ENCODE data around the gene BAIAP3. TPM values are rescaled to one million over a fixed set of nuclear protein-coding genes. Genes with fewer than 3 reads are reported as not detected.

Gene BAIAP3
- total and polyA plus RNA-seq, 2 donors (not counting 3 experiments of a cell fraction or from before 2014, with no cell fraction given), result 0.36 to 0.66 TPM

DNA sequence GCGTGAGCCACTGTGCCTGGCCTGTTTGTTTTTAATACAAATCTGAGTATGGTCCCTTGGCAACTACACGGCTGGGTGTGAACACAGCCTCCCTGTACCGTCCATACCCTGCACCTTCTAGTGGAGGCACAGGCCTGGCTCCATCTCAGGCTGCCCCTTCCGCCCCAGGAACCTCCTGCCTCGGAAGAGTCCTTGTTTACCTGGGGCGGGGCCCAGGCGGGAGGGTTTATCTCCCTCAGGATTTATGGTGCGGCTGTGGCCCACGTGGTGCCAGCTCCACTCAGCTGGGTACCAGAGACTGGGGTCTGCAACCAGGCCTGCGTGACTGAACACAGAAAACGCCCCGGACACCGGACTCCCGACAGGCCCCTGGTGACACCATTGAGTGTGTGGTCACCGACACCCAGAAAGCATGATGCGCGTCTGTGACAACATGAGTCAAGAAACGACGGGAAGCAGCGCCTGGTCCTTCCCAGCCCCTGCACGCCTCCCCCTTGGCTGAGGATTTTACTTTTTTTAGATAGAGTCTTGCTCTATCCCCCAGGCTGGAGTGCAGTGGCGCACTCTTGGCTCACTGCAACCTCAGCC is 62.1 kb downstream of the BAIAP3 start:
- no TSS peak for BruUV-seq (replicated peaks)
- intact Hi-C loops (cut with micrococcal nuclease), result no loop called here
- Histone ChIP-seq H3K4me1 (ENCODE audit: control insufficient read depth, extremely low read depth, insufficient read depth, low read length) (no peaks in the 10 kb centered on the region), H3K9ac (replicated peaks; ENCODE audit: extremely low read depth, insufficient read depth, low read length) (no peak overlapping the region), H3K4me3 (replicated peaks in 1 of 3; ENCODE audit: insufficient read depth in 1 of 3, low read depth in 1 of 3, low read length in 3 of 3) (no peak overlapping the region), H3K27ac (ENCODE audit: insufficient read depth, low read depth, low read length) (no peak overlapping the region), H3K9me3 (replicated peaks; ENCODE audit: control insufficient read depth, insufficient read depth, low read length) (no peaks in the 10 kb centered on the region), H2AFZ (ENCODE audit: low read depth, low read length) (no peak overlapping the region), H3K79me2 (ENCODE audit: control insufficient read depth, insufficient read depth, low read length) (no peaks in the 10 kb centered on the region), H3K4me2 (ENCODE audit: insufficient read depth, low read length) (no peak overlapping the region), H3K36me3 (ENCODE audit: control insufficient read depth in 2 of 2, extremely low read depth in 1 of 2, insufficient read depth in 2 of 2, low read length in 2 of 2) (peaks cover 0 to 27% of the 10 kb centered on the region in 2 experiments), H3K27me3 (ENCODE audit: control insufficient read depth in 2 of 2, insufficient read depth in 2 of 2, low read length in 2 of 2) (no peaks in the 10 kb centered on the region), H4K20me1 (replicated peaks; ENCODE audit: control insufficient read depth, extremely low read depth, insufficient read depth, low read length) (no peaks in the 10 kb centered on the region), H3K9me1 (replicated peaks; ENCODE audit: control insufficient read depth, extremely low read depth, insufficient read depth, low read length) (no peaks in the 10 kb centered on the region)
- FAIRE-seq (no peak), DNase-seq (ENCODE audit: low read depth, low spot score) (no peak)
- ChIA-PET CTCF (no interaction called here), POLR2A (no interaction called here)
- dilution Hi-C loops (cut with MboI; ENCODE audit: extremely low pct_ligation_motif_present, low sequenced_read_pairs), result no loop called here
- TF ChIP-seq POLR2AphosphoS5 (IDR thresholded peaks at IDR 0.05; ENCODE audit: insufficient read depth, low read depth, low read length) (no peak), EZH2 (IDR thresholded peaks at IDR 0.05; ENCODE audit: borderline replicate concordance, low read depth, low read length, severe bottlenecking) (no peak), MYC (IDR thresholded peaks at IDR 0.05; ENCODE audit: low read depth, low read length) (no peak), JUN (IDR thresholded peaks at IDR 0.05; ENCODE audit: borderline replicate concordance, insufficient read depth, insufficient read length, low read depth) (no peak), POLR2A (IDR thresholded peaks at IDR 0.05; ENCODE audit: low read depth, low read length) (no peak), FOS (IDR thresholded peaks at IDR 0.05; ENCODE audit: borderline replicate concordance, insufficient read depth, low read length) (no peak), GATA2 (IDR thresholded peaks at IDR 0.05; ENCODE audit: insufficient read depth, insufficient read length, low read depth, low read length) (no peak)
- TF ChIP-seq, protein P1, sequence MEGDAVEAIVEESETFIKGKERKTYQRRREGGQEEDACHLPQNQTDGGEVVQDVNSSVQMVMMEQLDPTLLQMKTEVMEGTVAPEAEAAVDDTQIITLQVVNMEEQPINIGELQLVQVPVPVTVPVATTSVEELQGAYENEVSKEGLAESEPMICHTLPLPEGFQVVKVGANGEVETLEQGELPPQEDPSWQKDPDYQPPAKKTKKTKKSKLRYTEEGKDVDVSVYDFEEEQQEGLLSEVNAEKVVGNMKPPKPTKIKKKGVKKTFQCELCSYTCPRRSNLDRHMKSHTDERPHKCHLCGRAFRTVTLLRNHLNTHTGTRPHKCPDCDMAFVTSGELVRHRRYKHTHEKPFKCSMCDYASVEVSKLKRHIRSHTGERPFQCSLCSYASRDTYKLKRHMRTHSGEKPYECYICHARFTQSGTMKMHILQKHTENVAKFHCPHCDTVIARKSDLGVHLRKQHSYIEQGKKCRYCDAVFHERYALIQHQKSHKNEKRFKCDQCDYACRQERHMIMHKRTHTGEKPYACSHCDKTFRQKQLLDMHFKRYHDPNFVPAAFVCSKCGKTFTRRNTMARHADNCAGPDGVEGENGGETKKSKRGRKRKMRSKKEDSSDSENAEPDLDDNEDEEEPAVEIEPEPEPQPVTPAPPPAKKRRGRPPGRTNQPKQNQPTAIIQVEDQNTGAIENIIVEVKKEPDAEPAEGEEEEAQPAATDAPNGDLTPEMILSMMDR (IDR thresholded peaks at IDR 0.05; ENCODE audit: extremely low read depth in 1 of 2, insufficient read depth in 1 of 2, low read depth in 1 of 2, low read length in 2 of 2), result no peak
- TF ChIP-seq, protein P2, sequence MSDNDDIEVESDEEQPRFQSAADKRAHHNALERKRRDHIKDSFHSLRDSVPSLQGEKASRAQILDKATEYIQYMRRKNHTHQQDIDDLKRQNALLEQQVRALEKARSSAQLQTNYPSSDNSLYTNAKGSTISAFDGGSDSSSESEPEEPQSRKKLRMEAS (IDR thresholded peaks at IDR 0.05; ENCODE audit: insufficient read depth, insufficient read length), result no peak
